Neural crest cell (in vitro differentiated cells): ENCODE results near the gene PGLYRP1. TPM values are rescaled to one million over a fixed set of nuclear protein-coding genes. Genes with fewer than 3 reads are reported as not detected.
A peak's percentile ranks its signal among the peaks of the same experiment; 100 is the strongest.

ENCODE experiments used
- DNase-seq: peaks from one replicate; pipeline ENCODE4 v3.0.0; 2021; ENCODE audit warnings: low read depth, mixed read lengths, low spot score
- H3K27ac Mint-ChIP-seq: one replicate; pipeline ENCODE4 v1.8.0; 2021; ENCODE audit warnings: mild to moderate bottlenecking, mixed read lengths; ENCODE audit not compliant: unreplicated experiment
- H3K27me3 Mint-ChIP-seq: 2 replicates; pipeline ENCODE4 v1.8.0; 2021; ENCODE audit warnings: low read depth, mild to moderate bottlenecking, mixed read lengths
- H3K36me3 Mint-ChIP-seq: 2 replicates; pipeline ENCODE4 v1.8.0; 2021; ENCODE audit warnings: low read depth, mild to moderate bottlenecking, mixed read lengths
- H3K4me1 Mint-ChIP-seq: 2 replicates; pipeline ENCODE4 v1.8.0; 2021; ENCODE audit warnings: mixed read lengths
- H3K4me3 Mint-ChIP-seq: one replicate; pipeline ENCODE4 v1.8.0; 2021; ENCODE audit warnings: mild to moderate bottlenecking, mixed read lengths
- H3K9me3 Mint-ChIP-seq: 2 replicates; pipeline ENCODE4 v1.8.0; 2021; ENCODE audit warnings: mixed read lengths
- CTCF ChIP-seq: fragments of 200-600 bp; sonication (generic); conservative IDR thresholded peaks from 2 replicates; pipeline ENCODE4 v1.5.0; 2021; ENCODE audit warnings: antibody characterized with exemption, mild to moderate bottlenecking
- total RNA-seq: library from RNA; stranded (reverse); gene quantifications from 2 replicates; pipeline ENCODE4 v1.2.1, GENCODE V29; 2021

Gene PGLYRP1
- total RNA-seq, 1 donor from 2014 or later = not detected

DNA sequence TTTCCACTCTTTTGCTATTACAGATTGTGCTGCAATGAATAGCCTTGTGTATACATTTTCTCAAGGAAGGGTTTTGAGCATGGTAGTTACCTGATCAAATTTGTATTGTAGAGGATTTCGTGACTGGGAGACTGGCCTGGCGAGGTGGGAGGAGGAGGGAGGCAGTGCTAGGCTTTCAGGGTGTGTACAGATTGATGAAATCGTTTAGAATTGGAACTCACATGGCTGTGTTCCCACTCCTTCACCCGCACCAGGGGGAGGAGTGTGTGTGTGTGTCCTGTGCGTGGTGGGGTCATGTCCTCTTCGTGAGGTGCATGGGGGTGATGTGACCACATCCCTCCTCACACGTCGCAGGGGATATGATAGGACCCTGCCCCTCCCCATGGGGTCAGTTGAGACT is 8.3 kb downstream of the PGLYRP1 start:
- H3K4me3 Mint-ChIP-seq = peak overlapping the region; percentile 72
- no peaks in the 10 kb centered on the region for H3K36me3 Mint-ChIP-seq

GRCh38 chr19:46009530-46010510 is 13.0 kb downstream of the PGLYRP1 start:
- no peaks in the 10 kb centered on the region for H3K9me3 Mint-ChIP-seq
- peaks cover 17% of the 10 kb centered on the region for H3K4me1 Mint-ChIP-seq
- no peaks in the 10 kb centered on the region for H3K36me3 Mint-ChIP-seq
- DNase-seq = peak; percentile 77
- peak; percentile 85 for TF ChIP-seq CTCF
- peaks cover 29% of the 10 kb centered on the region for H3K27me3 Mint-ChIP-seq
- no peak overlapping the region for H3K4me3 Mint-ChIP-seq
- no peak overlapping the region for H3K27ac Mint-ChIP-seq

More for the DNA sequence above, 8.3 kb downstream of the PGLYRP1 start:
- Mint-ChIP-seq H3K4me1 (peaks cover 23% of the 10 kb centered on the region), H3K27ac (no peak overlapping the region), H3K27me3 (peaks cover 46% of the 10 kb centered on the region), H3K9me3 (no peaks in the 10 kb centered on the region)
- no peak for DNase-seq
- no peak for TF ChIP-seq CTCF

DNA sequence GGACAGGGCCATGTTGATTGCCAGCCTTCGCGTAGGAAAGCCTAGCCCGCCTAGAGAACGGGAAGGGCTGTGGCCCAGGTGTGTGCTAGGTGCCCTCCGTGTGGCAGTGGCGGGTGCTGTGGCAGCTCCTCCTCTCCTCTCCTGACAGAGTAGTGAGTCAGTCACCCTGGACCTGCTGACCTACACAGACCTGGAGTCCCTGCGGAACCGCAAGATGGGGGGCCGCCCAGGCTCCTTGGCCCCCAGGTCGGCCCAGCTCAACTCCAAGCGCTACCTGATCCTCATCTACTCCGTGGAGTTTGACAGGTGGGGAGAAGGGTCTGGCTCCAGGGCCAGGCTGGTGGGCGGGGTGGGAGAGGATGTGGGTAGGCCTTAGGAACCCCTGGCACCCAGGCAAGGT is 16.4 kb downstream of the PGLYRP1 start:
- no peak overlapping the region for H3K27ac Mint-ChIP-seq
- no peak for DNase-seq
- no peak for TF ChIP-seq CTCF
- no peaks in the 10 kb centered on the region for H3K36me3 Mint-ChIP-seq
- H3K9me3 Mint-ChIP-seq = no peaks in the 10 kb centered on the region
- H3K27me3 Mint-ChIP-seq = peaks cover 5% of the 10 kb centered on the region
- H3K4me3 Mint-ChIP-seq = no peak overlapping the region
- H3K4me1 Mint-ChIP-seq = peaks cover 11% of the 10 kb centered on the region

DNA sequence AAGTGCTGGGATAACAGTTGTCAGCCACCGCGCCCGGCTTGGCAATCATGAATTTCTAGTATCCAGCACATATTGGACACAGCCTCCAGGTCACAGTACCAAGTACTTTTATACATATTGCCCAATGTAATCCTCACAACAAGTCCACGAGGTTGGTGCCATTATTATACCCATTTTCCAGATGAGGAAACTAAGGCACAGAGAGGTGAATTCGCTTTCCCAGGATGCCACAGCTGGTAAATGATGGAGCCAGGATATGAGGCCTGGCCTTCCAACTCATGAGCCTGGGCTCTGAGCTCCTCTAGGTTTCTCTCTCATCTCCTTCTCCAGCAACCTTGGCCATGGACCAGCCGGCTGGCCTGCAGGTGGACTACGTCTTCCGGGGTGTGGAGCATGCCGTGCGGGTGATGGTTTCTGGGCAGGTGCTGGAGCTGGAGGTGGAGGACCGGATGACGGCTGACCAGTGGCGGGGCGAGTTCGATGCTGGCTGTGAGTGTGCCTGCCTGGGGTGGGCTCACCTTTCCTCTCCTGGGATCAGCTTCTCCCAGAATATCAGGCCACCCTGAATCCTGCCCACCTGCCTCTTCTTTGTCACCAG is 20.1 kb downstream of the PGLYRP1 start:
- Mint-ChIP-seq H3K4me3 (no peak overlapping the region), H3K9me3 (no peaks in the 10 kb centered on the region), H3K36me3 (no peaks in the 10 kb centered on the region)

More for the DNA sequence above, 20.1 kb downstream of the PGLYRP1 start:
- no peak overlapping the region for H3K27ac Mint-ChIP-seq
- no peak for TF ChIP-seq CTCF
- no peak for DNase-seq
- H3K4me1 Mint-ChIP-seq = peaks cover 30% of the 10 kb centered on the region
- peaks cover 30% of the 10 kb centered on the region for H3K27me3 Mint-ChIP-seq
